ENCODE results near the gene SGF29.
"Not testable (repeated sequence)": the region's sequence is repeated elsewhere in the genome, so short reads cannot be mapped to it uniquely, and the experiment has no call there.

The SGF29 gene

GRCh38 chr16:28612359-28613280 lies 58.9 kb downstream of the SGF29 start:
- not testable (repeated sequence) for DNase-seq (ENCODE audit: low read depth)

DNA sequence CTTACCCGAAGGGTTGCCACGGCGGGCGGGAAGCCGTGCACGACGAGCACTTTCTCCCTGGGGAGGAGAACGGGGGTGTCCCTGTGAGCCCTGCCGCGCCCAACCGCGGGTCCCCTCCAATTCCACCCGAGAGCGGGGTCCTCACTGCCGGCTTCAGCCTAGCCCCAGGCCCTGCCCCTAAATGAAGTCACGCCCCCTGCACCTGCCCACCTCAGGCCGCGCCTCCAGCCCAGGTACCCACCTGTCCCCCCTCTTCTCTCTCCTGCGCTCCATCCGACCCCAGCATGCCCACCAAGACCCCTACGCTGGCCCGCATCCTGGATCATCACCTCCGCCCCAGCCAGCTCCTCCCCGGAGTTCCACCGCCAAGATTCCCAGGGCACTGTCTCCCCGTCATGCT lies 60.2 kb downstream of the SGF29 start:
- not testable (repeated sequence) for DNase-seq (ENCODE audit: low read depth)

GRCh38 chr16:28614561-28614960 lies 60.8 kb downstream of the SGF29 start:
- DNase-seq (ENCODE audit: low read depth), result not testable (repeated sequence)

GRCh38 chr16:28615486-28616223 lies 61.9 kb downstream of the SGF29 start:
- not testable (repeated sequence) for DNase-seq (ENCODE audit: low read depth)

DNA sequence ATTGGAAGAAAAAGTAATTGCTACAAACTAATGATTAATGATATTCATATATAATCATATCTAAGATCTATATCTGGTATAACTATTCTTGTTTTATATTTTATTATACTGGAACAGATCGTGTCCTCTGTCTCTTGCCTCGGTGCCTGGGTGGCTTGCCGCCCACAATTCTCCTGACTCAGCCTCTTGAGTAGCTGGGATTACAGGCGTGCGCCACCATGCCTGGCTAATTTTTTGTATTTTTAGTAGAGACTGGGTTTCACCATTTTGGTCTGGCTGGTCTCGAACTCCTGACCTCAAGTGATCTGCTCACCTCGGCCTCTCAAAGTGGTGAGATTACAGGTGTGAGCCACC lies 62.5 kb downstream of the SGF29 start:
- not testable (repeated sequence) for DNase-seq (ENCODE audit: low read depth)

- no peak for DNase-seq (ENCODE audit: low read depth)
Measured at GRCh38 chr16:28616636-28617035, 62.9 kb downstream of the SGF29 start.

DNA sequence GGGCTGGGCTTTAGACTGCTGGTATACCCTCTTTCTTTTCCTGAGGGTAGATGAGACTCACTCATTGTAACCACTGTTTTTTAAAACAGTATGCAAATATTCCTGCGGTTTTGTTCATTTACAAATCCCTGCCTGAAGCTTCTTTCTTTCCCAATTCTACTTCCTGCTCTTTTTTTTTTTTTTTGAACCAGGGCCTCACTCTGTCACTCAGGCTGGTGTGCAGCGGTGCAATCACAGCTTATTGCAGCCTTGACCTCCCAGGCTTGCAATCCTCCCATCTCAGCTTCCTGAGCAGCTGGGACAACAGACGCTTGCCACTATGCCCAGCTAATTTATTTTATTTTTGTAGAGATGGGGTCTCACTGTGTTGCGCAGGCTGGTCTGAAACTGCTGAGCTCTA lies 64.2 kb downstream of the SGF29 start:
- DNase-seq (ENCODE audit: low read depth), result no peak

DNA sequence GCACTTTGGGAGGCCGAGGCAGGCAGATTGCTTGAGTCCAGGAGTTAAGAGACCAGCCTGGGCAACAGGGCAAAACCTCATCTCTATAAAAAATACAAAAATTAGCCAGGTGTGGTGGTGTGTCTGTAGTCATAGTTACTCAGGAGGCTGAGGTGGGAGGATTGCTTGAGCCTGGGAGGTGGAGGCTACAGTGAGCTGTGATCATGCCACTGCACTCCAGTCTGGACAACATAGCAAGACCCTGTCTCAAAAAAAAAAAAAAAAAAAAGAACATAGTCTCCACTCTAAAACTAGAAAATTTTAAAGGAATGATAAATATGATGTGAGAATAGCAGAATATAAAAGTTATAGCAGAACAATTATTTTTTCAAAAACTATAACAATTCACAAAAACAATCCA lies 66.6 kb downstream of the SGF29 start:
- not testable (repeated sequence) for DNase-seq (ENCODE audit: low read depth)

DNA sequence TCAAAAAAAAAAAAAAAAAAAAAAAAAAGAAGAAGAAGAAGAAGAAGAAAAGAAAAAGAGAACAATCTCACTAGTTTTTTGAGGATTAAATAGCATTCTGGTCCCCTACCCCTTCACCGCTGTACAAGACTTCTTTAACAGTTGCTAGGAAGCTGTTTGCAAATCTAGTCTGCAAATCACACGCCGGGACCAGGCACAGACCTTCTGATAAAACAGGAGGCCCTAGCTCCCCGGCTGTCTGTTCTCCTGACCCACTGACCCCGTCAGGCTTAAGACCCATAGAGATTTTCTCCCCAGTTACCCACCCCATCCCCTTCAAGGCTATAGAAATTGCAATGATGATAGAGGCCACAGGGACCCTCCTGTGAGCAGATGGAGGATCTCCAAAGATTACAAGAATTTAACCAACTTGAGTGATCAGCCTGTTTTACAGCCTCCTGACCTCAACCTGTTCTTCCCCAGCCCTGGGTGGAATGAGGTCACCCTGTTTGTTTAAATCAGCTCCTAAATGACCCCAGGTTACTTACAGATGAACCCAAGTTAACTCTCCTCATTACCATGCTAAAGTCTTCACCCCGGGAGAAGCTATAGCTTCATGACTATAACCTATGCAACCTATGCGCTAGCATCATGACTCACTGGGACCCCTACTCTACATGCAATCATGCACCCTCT lies 67.9 kb downstream of the SGF29 start:
- DNase-seq (ENCODE audit: low read depth), result no peak

DNA sequence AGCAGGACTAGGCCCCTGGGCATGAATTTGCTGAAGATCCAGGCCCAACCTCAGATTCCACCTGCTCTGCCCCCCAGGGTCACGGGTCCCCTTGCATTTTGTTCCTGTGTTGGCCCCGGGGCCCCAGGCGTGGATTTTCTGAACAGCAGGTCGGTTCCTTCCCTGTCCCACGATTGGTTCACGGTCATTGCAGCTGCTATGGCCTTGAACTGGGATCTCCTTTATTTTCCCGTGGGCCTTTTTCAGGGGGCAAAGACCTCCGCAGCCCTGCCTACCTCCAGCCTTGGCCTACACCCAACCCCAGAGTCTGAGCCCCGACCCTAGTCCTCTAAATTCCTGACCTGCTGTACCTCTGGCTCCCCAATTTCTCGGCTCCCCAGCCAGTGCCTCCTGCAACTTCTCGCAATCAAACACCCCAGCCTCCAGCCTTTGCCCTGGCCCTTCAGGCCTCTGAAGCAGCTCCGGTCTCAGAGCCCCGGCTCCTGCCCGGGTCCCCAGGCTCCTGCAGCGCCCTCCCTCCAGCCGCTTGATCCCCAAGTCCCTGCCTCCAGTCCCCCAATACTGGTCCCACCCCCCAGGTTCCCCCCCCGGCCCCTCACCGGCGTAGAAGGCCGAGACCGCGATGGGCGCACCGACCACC lies 68.9 kb downstream of the SGF29 start:
- DNase-seq (ENCODE audit: low read depth), result not testable (repeated sequence)

- DNase-seq (ENCODE audit: low read depth), result no peak
Measured at GRCh38 chr16:28623172-28623711, 69.5 kb downstream of the SGF29 start.

GRCh38 chr16:28630905-28631304 lies 77.2 kb downstream of the SGF29 start:
- not testable (repeated sequence) for DNase-seq (ENCODE audit: low read depth)

GRCh38 chr16:28636093-28636823 lies 82.5 kb downstream of the SGF29 start:
- not testable (repeated sequence) for DNase-seq (ENCODE audit: low read depth)

DNA sequence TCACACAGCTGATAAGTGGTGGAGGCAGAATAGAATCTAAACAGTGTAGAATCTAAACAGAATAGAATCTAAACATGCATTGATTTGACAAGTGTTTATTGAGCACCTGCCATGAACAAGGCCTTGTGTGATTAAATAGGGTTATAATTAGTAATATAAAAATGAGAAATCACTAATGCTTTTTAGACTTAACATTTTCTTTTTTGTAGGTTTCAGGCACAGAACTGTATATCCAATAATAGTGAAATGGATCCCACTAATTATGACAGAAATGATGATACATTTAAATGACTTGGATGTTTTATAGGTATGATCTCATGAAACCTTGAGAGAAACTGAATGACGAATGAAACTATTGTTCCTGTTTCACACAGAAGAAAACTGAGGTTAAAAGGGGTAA lies 84.0 kb downstream of the SGF29 start, which contains the start of gene NPIPB8:
Gene NPIPB8, plus strand, starts transcription at position 301 of the 400 bp plus-strand sequence. CDS start 296 bp downstream, outside the sequence.
- DNase-seq (ENCODE audit: low read depth), result not testable (repeated sequence)

DNA sequence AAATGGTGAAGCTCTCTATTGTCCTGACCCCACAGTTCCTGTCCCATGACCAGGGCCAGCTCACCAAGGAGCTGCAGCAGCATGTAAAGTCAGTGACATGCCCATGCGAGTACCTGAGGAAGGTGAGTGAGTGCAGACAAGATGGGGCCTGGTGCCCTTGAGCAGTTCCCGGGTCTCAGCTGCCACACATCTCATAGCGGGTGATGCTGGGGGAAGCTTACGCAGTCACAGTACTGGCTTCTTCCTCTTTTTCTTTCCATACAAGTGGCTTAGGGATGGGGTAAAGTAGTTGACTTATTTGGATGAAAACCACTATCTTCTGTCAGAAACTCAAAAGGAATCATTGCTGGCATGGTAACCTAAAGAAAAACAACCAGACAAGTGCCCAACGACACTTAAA lies 84.6 kb downstream of the SGF29 start:
- DNase-seq (ENCODE audit: low read depth), result not testable (repeated sequence)

- DNase-seq (ENCODE audit: low read depth), result not testable (repeated sequence)
Measured at GRCh38 chr16:28639959-28640358, 86.2 kb downstream of the SGF29 start.

Data from GM04504 (cell line).